HCT116 (cell line): ENCODE data around the gene ZNF775. TPM values are rescaled to one million over a fixed set of nuclear protein-coding genes. Genes with fewer than 3 reads are reported as not detected.

Source experiments
- ATAC-seq: fragments of 200-7000 bp; cut with Tn5 transposase; 2 replicates; pipeline ENCODE4 v1.9.1; 2020; ENCODE audit warnings: mild to moderate bottlenecking, moderate library complexity
- Bru-seq: library from RNA; stranded (reverse); fragments of 400-500 nt; gene quantifications from one replicate; lab custom pipeline; 2021; lab: Mats Ljungman, UMichigan
- BruChase-seq, 2 experiments: library from RNA; stranded (reverse); fragments of 400-500 nt; gene quantifications; one replicate each; lab custom pipeline; 2021; lab: Mats Ljungman, UMichigan
- BruUV-seq: library from RNA; stranded (reverse); fragments of 400-500 nt; replicated peaks from 2 replicates; lab custom pipeline; 2021; lab: Mats Ljungman, UMichigan
- CTCF ChIA-PET: fragments of 300-600 bp; sonication (Branson Sonifier 250); formaldehyde crosslinking; loops from one replicate; lab custom pipeline; 2021; ENCODE audit warnings: antibody characterized with exemption; lab: Charles Lee
- POLR2A ChIA-PET: fragments of 300-600, 350-600 bp; sonication (Branson Sonifier 250); formaldehyde crosslinking; loops from one replicate; lab custom pipeline; 2021; ENCODE audit warnings: antibody characterized with exemption; lab: Charles Lee
- RAD21 ChIA-PET, 2 experiments: fragments of 300-600 bp; sonication (Branson Sonifier 250); formaldehyde crosslinking; loops; one replicate each; lab custom pipeline; 2023; ENCODE audit warnings: low total read pairs in 2 of 2; ENCODE audit not compliant: uncharacterized antibody in 2 of 2, unreplicated experiment in 2 of 2, low non-redundant PET in 1 of 2; lab: Charles Lee
- DNase-seq: peaks from one replicate; pipeline ENCODE4 v3.0.0-alpha.2; 2010; ENCODE audit warnings: low read depth, low spot score
- H2AFZ ChIP-seq: fragments of 200-600 bp; shearing (Covaris generic), sonication (generic); 2 replicates; pipeline ENCODE4 v1.6.1; 2017; ENCODE audit warnings: low read depth, mixed run types, mixed read lengths, antibody characterized with exemption, low read length; ENCODE audit not compliant: poor library complexity, severe bottlenecking
- H3K27ac ChIP-seq: 2 replicates; pipeline ENCODE4 v1.5.1; 2012; ENCODE audit warnings: low read depth, low read length
- H3K27me3 ChIP-seq: fragments of 200-600 bp; sonication (generic); 2 replicates; pipeline ENCODE4 v1.6.1; 2016; ENCODE audit warnings: mixed run types, low read length, mixed read lengths; ENCODE audit not compliant: insufficient read depth
- H3K36me3 ChIP-seq, 2 experiments: fragments of 200-500 bp in 1 of 2; fragments of 200-600 bp in 1 of 2; sonication (Bioruptor generic) in 1 of 2; sonication (generic) in 1 of 2; 2 replicates each; pipeline versions ENCODE4 v1.5.1 to v1.6.1; 2014 to 2016; ENCODE audit warnings: low read length in 2 of 2, inconsistent platforms in 1 of 2, mixed read lengths in 1 of 2, mixed run types in 1 of 2; ENCODE audit not compliant: insufficient read depth in 2 of 2, control insufficient read depth in 1 of 2
- H3K4me1 ChIP-seq, 2 experiments: fragments of 200-600 bp in 1 of 2; sonication (generic) in 1 of 2; 2 replicates each; pipeline versions ENCODE4 v1.5.1 to v1.6.1; 2012 to 2017; ENCODE audit warnings: low read length in 2 of 2, inconsistent platforms in 1 of 2, mild to moderate bottlenecking in 1 of 2, mixed read lengths in 1 of 2, mixed run types in 1 of 2, moderate library complexity in 1 of 2; ENCODE audit not compliant: insufficient read depth in 2 of 2, control insufficient read depth in 1 of 2
- H3K4me2 ChIP-seq: fragments of 200-600 bp; sonication (generic); 2 replicates; pipeline ENCODE4 v1.6.1; 2017; ENCODE audit warnings: mixed run types, low read length, mixed read lengths
- H3K4me3 ChIP-seq, 2 experiments: fragments of 200-600 bp in 1 of 2; sonication (generic) in 1 of 2; replicated peaks in 1 of 2; 2 replicates each; pipeline ENCODE4 v1.5.1; 2011 to 2016; ENCODE audit warnings: low read length in 2 of 2, control low read depth in 1 of 2, low read depth in 1 of 2, mild to moderate bottlenecking in 1 of 2, mixed read lengths in 1 of 2, mixed run types in 1 of 2
- H3K79me2 ChIP-seq: fragments of 200-600 bp; sonication (generic); 2 replicates; pipeline ENCODE4 v1.6.1; 2017; ENCODE audit warnings: mild to moderate bottlenecking, mixed run types, low read length, moderate library complexity, mixed read lengths; ENCODE audit not compliant: insufficient read depth
- H3K9ac ChIP-seq: fragments of 200-600 bp; sonication (generic); 2 replicates; pipeline ENCODE4 v1.6.1; 2016; ENCODE audit warnings: low read length, mixed read lengths
- H3K9me2 ChIP-seq: fragments of 200-600 bp; sonication (generic), shearing (Covaris generic); 2 replicates; pipeline ENCODE4 v1.6.1; 2017; ENCODE audit warnings: mixed run types, mild to moderate bottlenecking, moderate library complexity; ENCODE audit not compliant: insufficient read depth
- H3K9me3 ChIP-seq, 2 experiments: fragments of 200-500 bp in 1 of 2; fragments of 200-600 bp in 1 of 2; sonication (Bioruptor generic) in 1 of 2; sonication (generic) in 1 of 2; 2 replicates each; pipeline ENCODE4 v1.6.1; 2014 to 2017; ENCODE audit warnings: low read length in 2 of 2, mixed read lengths in 2 of 2, inconsistent platforms in 1 of 2, low read depth in 1 of 2, mild to moderate bottlenecking in 1 of 2, mixed run types in 1 of 2, moderate library complexity in 1 of 2; ENCODE audit not compliant: control insufficient read depth in 1 of 2, insufficient read depth in 1 of 2
- H4K20me1 ChIP-seq: fragments of 200-600 bp; sonication (generic), shearing (Covaris generic); 2 replicates; pipeline ENCODE4 v1.6.1; 2017; ENCODE audit warnings: mixed run types, mild to moderate bottlenecking, moderate library complexity; ENCODE audit not compliant: insufficient read depth
- CBX3 ChIP-seq: IDR thresholded peaks from 2 replicates; pipeline ENCODE4 v1.6.1; 2012; ENCODE audit warnings: low read depth
- EGR1 ChIP-seq: IDR thresholded peaks from 2 replicates; pipeline ENCODE4 v1.6.1; 2012; ENCODE audit warnings: low read depth
- ELF1 ChIP-seq: IDR thresholded peaks from 2 replicates; pipeline ENCODE4 v1.6.1; 2012; ENCODE audit warnings: low read depth, borderline replicate concordance
- EZH2 ChIP-seq: fragments of 200-600 bp; sonication (generic); IDR thresholded peaks from 2 replicates; pipeline ENCODE4 v1.6.1; 2017; ENCODE audit warnings: antibody characterized with exemption, mixed run types
- POLR2A ChIP-seq: IDR thresholded peaks from 2 replicates; pipeline ENCODE4 v1.7.0; 2011; ENCODE audit warnings: borderline replicate concordance; ENCODE audit not compliant: insufficient read depth, insufficient read length; ENCODE audit errors: extremely low read depth
- POLR2AphosphoS5 ChIP-seq: IDR thresholded peaks from 2 replicates; pipeline ENCODE4 v1.6.1; 2011; ENCODE audit warnings: mild to moderate bottlenecking, low read depth, low read length, moderate library complexity
- SP1 ChIP-seq: IDR thresholded peaks from 2 replicates; pipeline ENCODE4 v1.6.1; 2012; ENCODE audit warnings: low read depth
- SRF ChIP-seq: IDR thresholded peaks from 2 replicates; pipeline ENCODE4 v1.6.1; 2012; ENCODE audit warnings: low read depth
- TCF7L2 ChIP-seq: IDR thresholded peaks from 2 replicates; pipeline ENCODE4 v1.7.0; 2011; ENCODE audit warnings: borderline replicate concordance, inconsistent platforms; ENCODE audit not compliant: insufficient read depth, insufficient read length; ENCODE audit errors: extremely low read depth
- ZFX ChIP-seq: fragments of 450-650 bp; IDR thresholded peaks from 2 replicates; pipeline ENCODE4 v1.6.1; 2017
- intact Hi-C: fragments of 100-400 bp; cut with micrococcal nuclease; formaldehyde crosslinking; loops from 2 replicates; pipeline ENCODE4 v1.10.0; 2022
- long read RNA-seq: library from polyadenylated mRNA; unstranded; transcript quantifications from one replicate; pipeline ENCODE4 v2.0.0, GENCODE V29; 2021; ENCODE audit not compliant: unreplicated experiment
- polyA plus RNA-seq: library from polyadenylated mRNA; unstranded; fragments of >200 nt; gene quantifications from 2 replicates; pipeline ENCODE4 v1.2.1, GENCODE V29; 2012; ENCODE audit warnings: missing spikeins
- total RNA-seq: library from RNA; stranded (reverse); gene quantifications from one replicate; pipeline ENCODE4 v1.2.1, GENCODE V29; 2021; ENCODE audit not compliant: unreplicated experiment

Gene ZNF775
- total RNA-seq (4.5 TPM), Bru-seq, nascent RNA (percentile 27 among the genes with signal in this experiment), BruChase-seq, experiment 1, labeled RNA remaining after a 6-hour chase (percentile 38 among the genes with signal in this experiment), BruChase-seq, experiment 2, labeled RNA remaining after a 2-hour chase (percentile 42 among the genes with signal in this experiment)
- 2.6 and 3.0 TPM in 2 replicates for polyA plus RNA-seq
- long read RNA-seq, transcript ZNF775-201 (3 exons, 2,257 nt): major isoform, 7 of 13 reads
- long read RNA-seq, partial matches to known transcripts: 0 of 13 reads
- long read RNA-seq, other reads (novel, unspliced or antisense): 6 of 13 reads

DNA sequence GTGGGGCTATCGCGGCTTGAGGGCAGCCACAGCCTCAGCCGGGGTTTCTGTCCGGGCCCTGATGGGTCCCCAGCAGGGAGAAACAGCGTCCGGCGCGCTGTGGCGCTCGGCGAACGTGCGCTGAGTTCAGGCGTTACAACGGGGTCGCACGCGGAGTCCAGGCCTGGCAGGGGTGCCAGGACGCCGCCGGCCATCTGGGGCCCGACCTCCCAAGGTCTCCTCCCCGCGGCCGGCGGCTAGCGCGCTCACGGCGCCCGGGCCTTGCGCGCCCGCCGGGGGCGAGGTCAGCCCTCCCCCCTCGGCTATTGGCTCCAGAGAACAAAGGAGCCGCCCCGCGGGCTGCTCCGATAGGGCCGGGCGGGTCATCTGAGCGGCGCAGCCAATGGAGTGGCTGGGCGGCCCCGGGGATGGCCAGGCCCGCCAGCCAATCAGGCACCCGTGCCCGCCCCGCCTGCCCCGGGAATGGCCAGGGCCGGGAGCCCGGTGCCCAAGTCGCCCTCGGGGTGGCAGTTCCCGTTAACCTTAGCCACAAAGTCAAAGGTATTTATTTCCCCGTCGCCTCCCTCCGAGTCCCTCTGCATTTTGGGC lies at the start of gene ZNF775:
ZNF775 (plus strand) TSS at position 478 of the 588 bp plus-strand sequence. CDS start 9,141 bp downstream, outside the sequence.
- BruUV-seq: no TSS peak
- Histone ChIP-seq H2AFZ (no peak within 1 kb of the TSS), H3K79me2 (no peaks in the 10 kb centered on the region), H3K4me3 (peak within 1 kb of the TSS; percentile 66 to 88), H3K9me3 (no peaks in the 10 kb centered on the region)
- intact Hi-C loops: loop anchor here (2.0 kb wide), 1 partner anchor 14 kb away; no protein-coding TSS in a partner anchor
- POLR2A ChIA-PET: no interaction called here
- CTCF ChIA-PET: no interaction called here
- TF ChIP-seq SRF: no peak
- no peak for TF ChIP-seq EGR1
- TF ChIP-seq EZH2: no peak
- TF ChIP-seq TCF7L2: peak; percentile 99
- TF ChIP-seq SP1: peak; percentile 95
- TF ChIP-seq POLR2AphosphoS5: peak; percentile 92
- TF ChIP-seq CBX3: no peak
- peak; percentile 60 for TF ChIP-seq POLR2A
- TF ChIP-seq ELF1: no peak
- TF ChIP-seq ZFX: peak; percentile 62; the same call in 1 of the 2 replicates
- TF ChIP-seq, all 23 proteins: peak for 5
- peak within 1 kb of the TSS; percentile 80 for H3K9ac ChIP-seq
- H3K36me3 ChIP-seq: peaks cover under 1 to 3% of the 10 kb centered on the region in 2 experiments; a peak in 2 of 4 replicates
- H3K4me2 ChIP-seq: peak within 1 kb of the TSS; percentile 99
- peaks cover 15 to 24% of the 10 kb centered on the region in 2 experiments for H3K4me1 ChIP-seq
- no peaks in the 10 kb centered on the region for H4K20me1 ChIP-seq
- ATAC-seq (peak; percentile 96), DNase-seq (peak; percentile 85)
- no peaks in the 10 kb centered on the region for H3K9me2 ChIP-seq
- H3K27ac ChIP-seq: peak within 1 kb of the TSS; percentile 78
- no peaks in the 10 kb centered on the region for H3K27me3 ChIP-seq
- RAD21 ChIA-PET: interaction anchor here in 1 of 2 experiments (0.5 kb wide), 1 partner anchor 10 kb away, joined by 3 read pairs; no protein-coding TSS in a partner anchor
